Mononuclear cell (primary cell): ENCODE measurements around the gene MASP2. TPM values are rescaled to one million over a fixed set of nuclear protein-coding genes. Genes with fewer than 3 reads are reported as not detected.
"Not testable (repeated sequence)": the region's sequence is repeated elsewhere in the genome, so short reads cannot be mapped to it uniquely, and the experiment has no call there.

Source experiments
- H3K27me3 ChIP-seq: 2 replicates; pipeline ENCODE4 v1.6.0; 2011; ENCODE audit warnings: low read length, control low read depth; ENCODE audit not compliant: insufficient read depth
- H3K4me1 ChIP-seq: 2 replicates; pipeline ENCODE4 v1.5.1; 2011; ENCODE audit warnings: mild to moderate bottlenecking, low read length, control low read depth; ENCODE audit not compliant: insufficient read depth
- H3K4me3 ChIP-seq: 2 replicates; pipeline ENCODE4 v1.5.1; 2011; ENCODE audit warnings: mild to moderate bottlenecking, low read length, moderate library complexity
- H3K9me3 ChIP-seq: 2 replicates; pipeline ENCODE4 v1.5.1; 2011; ENCODE audit warnings: low read depth, mild to moderate bottlenecking, control low read depth, low read length
- total RNA-seq: library from RNA; depleted of rRNA; stranded (reverse); fragments of >200 nt; gene quantifications from one replicate; pipeline ENCODE4 v1.2.3, GENCODE V29; 2012

The MASP2 gene
- total RNA-seq, 1 donor, result 0.10 TPM

GRCh38 chr1:10996100-10996499 is 50.9 kb downstream of the MASP2 start:
- Histone ChIP-seq H3K4me3 (no peak overlapping the region), H3K9me3 (no peaks in the 10 kb centered on the region), H3K4me1 (no peaks in the 10 kb centered on the region), H3K27me3 (no peaks in the 10 kb centered on the region)

- Histone ChIP-seq H3K4me3 (no peak overlapping the region), H3K9me3 (no peaks in the 10 kb centered on the region), H3K4me1 (no peaks in the 10 kb centered on the region), H3K27me3 (no peaks in the 10 kb centered on the region)
Measured at GRCh38 chr1:10992864-10993263, 54.2 kb downstream of the MASP2 start.

- H3K4me1 ChIP-seq, H3K27me3 ChIP-seq, H3K4me3 ChIP-seq, H3K9me3 ChIP-seq: not testable (repeated sequence)
Measured at GRCh38 chr1:10992004-10992403, 55.0 kb downstream of the MASP2 start.

GRCh38 chr1:10990828-10991227 is 56.2 kb downstream of the MASP2 start:
- Histone ChIP-seq H3K27me3 (no peaks in the 10 kb centered on the region), H3K4me3 (no peak overlapping the region), H3K4me1 (no peaks in the 10 kb centered on the region), H3K9me3 (no peaks in the 10 kb centered on the region)

- H3K9me3 ChIP-seq, H3K4me3 ChIP-seq, H3K27me3 ChIP-seq, H3K4me1 ChIP-seq: not testable (repeated sequence)
Measured at GRCh38 chr1:10989920-10990516, 57.0 kb downstream of the MASP2 start.

- Histone ChIP-seq H3K9me3 (no peaks in the 10 kb centered on the region), H3K27me3 (no peaks in the 10 kb centered on the region), H3K4me3 (no peak overlapping the region), H3K4me1 (no peaks in the 10 kb centered on the region)
Measured at GRCh38 chr1:10989095-10989494, 57.9 kb downstream of the MASP2 start.

- H3K9me3 ChIP-seq, result no peaks in the 10 kb centered on the region
- no peaks in the 10 kb centered on the region for H3K4me1 ChIP-seq
- no peak overlapping the region for H3K4me3 ChIP-seq
- H3K27me3 ChIP-seq, result no peaks in the 10 kb centered on the region
Measured at GRCh38 chr1:10987840-10988417, 59.1 kb downstream of the MASP2 start.

GRCh38 chr1:10986525-10986890 is 60.5 kb downstream of the MASP2 start:
- Histone ChIP-seq H3K27me3 (no peaks in the 10 kb centered on the region), H3K9me3 (no peaks in the 10 kb centered on the region), H3K4me1 (no peaks in the 10 kb centered on the region), H3K4me3 (no peak overlapping the region)

GRCh38 chr1:10980841-10981727 is 66.0 kb downstream of the MASP2 start:
- Histone ChIP-seq H3K27me3 (no peaks in the 10 kb centered on the region), H3K4me3 (no peak overlapping the region), H3K4me1 (no peaks in the 10 kb centered on the region), H3K9me3 (no peaks in the 10 kb centered on the region)

GRCh38 chr1:10980094-10980577 is 66.9 kb downstream of the MASP2 start:
- Histone ChIP-seq H3K9me3 (no peaks in the 10 kb centered on the region), H3K27me3 (no peaks in the 10 kb centered on the region), H3K4me3 (no peak overlapping the region), H3K4me1 (no peaks in the 10 kb centered on the region)

- Histone ChIP-seq H3K4me3 (no peak overlapping the region), H3K27me3 (no peaks in the 10 kb centered on the region), H3K9me3 (no peaks in the 10 kb centered on the region), H3K4me1 (no peaks in the 10 kb centered on the region)
Measured at GRCh38 chr1:10979483-10979920, 67.5 kb downstream of the MASP2 start.

GRCh38 chr1:10978719-10979118 is 68.3 kb downstream of the MASP2 start:
- H3K27me3 ChIP-seq, result no peaks in the 10 kb centered on the region
- no peaks in the 10 kb centered on the region for H3K9me3 ChIP-seq
- no peaks in the 10 kb centered on the region for H3K4me1 ChIP-seq
- no peak overlapping the region for H3K4me3 ChIP-seq

Other genes starting within 250 kb of the MASP2 start
- gene TARDBP, start 34.6 kb downstream of the MASP2 start, total RNA-seq, result 119 TPM
- gene SRM, start 12.8 kb upstream of the MASP2 start, total RNA-seq, result 7.9 TPM
- 56.5 TPM for gene EXOSC10, start 52.6 kb upstream of the MASP2 start, total RNA-seq
- not detected for gene ANGPTL7, start 142.1 kb upstream of the MASP2 start, total RNA-seq
- gene MTOR, start 215.3 kb upstream of the MASP2 start, total RNA-seq, result 21.9 TPM
- 11.1 TPM for gene UBIAD1, start 226.0 kb upstream of the MASP2 start, total RNA-seq